PFSK-1 (cell line): ENCODE measurements around the gene INSM1.

ENCODE experiments used
- FOXP2 ChIP-seq: optimal IDR thresholded peaks from 2 replicates; pipeline ENCODE3; 2011; ENCODE audit warnings: borderline replicate concordance, control low read depth, inconsistent platforms; ENCODE audit not compliant: insufficient read depth; ENCODE audit errors: extremely low read length, extremely low read depth
- POLR2AphosphoS5 ChIP-seq: IDR thresholded peaks from 2 replicates; pipeline ENCODE4 v1.6.1; 2012; ENCODE audit warnings: low read depth, mild to moderate bottlenecking, control low read depth, low read length, moderate library complexity
- TAF1 ChIP-seq: IDR thresholded peaks from 2 replicates; pipeline ENCODE4 v1.6.1; 2012; ENCODE audit warnings: low read length, control low read depth, borderline replicate concordance; ENCODE audit not compliant: insufficient read depth

- no peak for TF ChIP-seq POLR2AphosphoS5
- no peak for TF ChIP-seq TAF1
- no peak for TF ChIP-seq FOXP2
Measured at GRCh38 chr20:20344476-20344875, 23.4 kb upstream of the INSM1 start.
